GM12864 (cell line): ENCODE measurements around the gene TSPAN14.
"Not testable (repeated sequence)": the region's sequence is repeated elsewhere in the genome, so short reads cannot be mapped to it uniquely, and the experiment has no call there.

Experiments
- DNase-seq: peaks from one replicate; pipeline ENCODE4 v3.0.0-alpha.2; 2011; ENCODE audit warnings: low read depth
- H3K4me3 ChIP-seq: 2 replicates; pipeline ENCODE4 v1.5.1; 2011; ENCODE audit warnings: mild to moderate bottlenecking, low read depth, low read length, control low read depth
- TF ChIP-seq, protein P1 (sequence below): IDR thresholded peaks from 2 replicates; pipeline ENCODE4 v1.5.1; 2011; ENCODE audit warnings: low read depth, mild to moderate bottlenecking, moderate library complexity, low read length, control low read depth, inconsistent platforms; ENCODE audit errors: missing control alignments

The TSPAN14 gene

DNA sequence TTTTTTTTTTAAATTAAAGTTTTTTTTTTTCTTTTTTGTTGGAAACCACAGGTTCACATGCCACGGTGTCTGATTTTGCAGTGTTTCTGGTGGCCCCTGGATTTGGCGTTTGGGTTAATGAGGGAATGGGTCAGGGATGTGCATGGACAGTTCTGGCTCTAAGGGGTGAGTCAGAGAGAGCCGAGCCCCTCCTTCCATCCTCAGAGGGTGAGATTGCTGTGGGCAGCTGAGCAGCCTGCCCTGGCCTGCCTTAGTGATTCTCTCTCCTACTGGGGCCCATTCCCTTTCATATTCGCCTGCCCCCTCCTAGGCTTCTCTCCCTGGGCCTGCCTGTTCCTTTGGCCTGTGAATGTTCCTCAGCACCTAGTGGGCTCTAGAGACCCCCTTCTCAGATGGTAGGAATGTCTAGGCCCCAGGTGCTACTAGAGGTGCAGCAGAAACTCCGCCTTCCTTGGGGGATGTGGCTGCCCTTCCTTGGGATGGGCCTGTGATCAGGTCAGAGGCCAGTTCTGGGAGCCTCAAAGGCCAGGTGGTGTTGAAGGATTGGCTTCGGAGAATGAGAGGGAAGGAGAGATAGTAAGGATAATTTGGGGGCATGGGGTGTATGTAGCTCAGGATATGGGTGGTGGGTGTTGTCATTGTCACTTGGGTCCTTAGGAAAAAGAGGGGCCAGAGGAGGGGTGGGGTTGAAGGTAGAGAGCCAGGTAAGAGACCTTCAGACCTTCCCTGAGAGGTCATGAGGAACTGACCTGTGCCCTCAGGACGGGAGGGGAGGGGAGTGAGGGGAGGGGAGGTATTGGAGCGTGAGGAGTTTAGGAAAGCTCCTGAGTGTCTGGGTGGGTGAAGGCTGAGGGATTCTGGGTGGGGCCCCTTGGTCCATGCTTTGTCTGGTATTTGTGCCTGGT, 19.8 kb downstream of the TSPAN14 start:
- DNase-seq: no peak
- H3K4me3 ChIP-seq: no peak overlapping the region
- TF ChIP-seq, protein P1, sequence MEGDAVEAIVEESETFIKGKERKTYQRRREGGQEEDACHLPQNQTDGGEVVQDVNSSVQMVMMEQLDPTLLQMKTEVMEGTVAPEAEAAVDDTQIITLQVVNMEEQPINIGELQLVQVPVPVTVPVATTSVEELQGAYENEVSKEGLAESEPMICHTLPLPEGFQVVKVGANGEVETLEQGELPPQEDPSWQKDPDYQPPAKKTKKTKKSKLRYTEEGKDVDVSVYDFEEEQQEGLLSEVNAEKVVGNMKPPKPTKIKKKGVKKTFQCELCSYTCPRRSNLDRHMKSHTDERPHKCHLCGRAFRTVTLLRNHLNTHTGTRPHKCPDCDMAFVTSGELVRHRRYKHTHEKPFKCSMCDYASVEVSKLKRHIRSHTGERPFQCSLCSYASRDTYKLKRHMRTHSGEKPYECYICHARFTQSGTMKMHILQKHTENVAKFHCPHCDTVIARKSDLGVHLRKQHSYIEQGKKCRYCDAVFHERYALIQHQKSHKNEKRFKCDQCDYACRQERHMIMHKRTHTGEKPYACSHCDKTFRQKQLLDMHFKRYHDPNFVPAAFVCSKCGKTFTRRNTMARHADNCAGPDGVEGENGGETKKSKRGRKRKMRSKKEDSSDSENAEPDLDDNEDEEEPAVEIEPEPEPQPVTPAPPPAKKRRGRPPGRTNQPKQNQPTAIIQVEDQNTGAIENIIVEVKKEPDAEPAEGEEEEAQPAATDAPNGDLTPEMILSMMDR: no peak

DNA sequence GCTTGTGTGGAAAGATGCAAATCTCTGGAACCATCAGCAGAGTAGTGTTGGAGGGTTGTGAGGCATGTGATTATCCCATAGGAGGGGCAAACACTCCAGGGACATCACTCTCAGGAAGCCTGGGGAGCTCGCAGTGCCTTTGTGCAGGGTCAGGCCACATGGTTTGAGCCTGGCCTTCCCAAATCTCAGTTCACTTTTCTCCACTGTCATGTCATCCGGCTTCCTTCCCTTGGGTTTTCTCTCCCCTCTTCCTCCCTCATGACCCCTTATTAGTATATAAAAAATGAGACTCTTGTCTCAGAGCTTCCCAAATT, 20.4 kb downstream of the TSPAN14 start:
- DNase-seq: no peak
- H3K4me3 ChIP-seq: no peak overlapping the region
- TF ChIP-seq, protein P1: no peak

DNA sequence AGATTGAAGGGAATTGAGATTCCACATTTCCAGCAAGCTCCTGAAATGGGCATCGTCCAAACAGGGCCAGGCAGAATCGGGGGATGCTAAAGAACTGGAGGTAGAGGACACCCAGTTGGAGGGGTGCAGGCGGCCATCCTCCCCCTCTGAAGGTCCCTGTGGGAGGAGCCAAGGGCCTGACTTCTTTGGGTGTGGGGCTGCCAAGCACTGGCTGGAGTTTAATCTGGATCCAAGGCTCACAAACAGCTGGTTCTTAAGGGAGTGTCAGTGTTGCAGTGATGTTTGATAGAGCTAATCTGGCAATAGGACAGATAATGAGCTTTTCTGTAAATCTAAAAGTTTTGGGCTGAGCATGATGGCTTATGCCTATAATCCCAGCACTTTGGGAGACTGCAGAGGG, 20.8 kb downstream of the TSPAN14 start:
- TF ChIP-seq, protein P1: no peak
- no peak overlapping the region for H3K4me3 ChIP-seq
- DNase-seq: no peak

DNA sequence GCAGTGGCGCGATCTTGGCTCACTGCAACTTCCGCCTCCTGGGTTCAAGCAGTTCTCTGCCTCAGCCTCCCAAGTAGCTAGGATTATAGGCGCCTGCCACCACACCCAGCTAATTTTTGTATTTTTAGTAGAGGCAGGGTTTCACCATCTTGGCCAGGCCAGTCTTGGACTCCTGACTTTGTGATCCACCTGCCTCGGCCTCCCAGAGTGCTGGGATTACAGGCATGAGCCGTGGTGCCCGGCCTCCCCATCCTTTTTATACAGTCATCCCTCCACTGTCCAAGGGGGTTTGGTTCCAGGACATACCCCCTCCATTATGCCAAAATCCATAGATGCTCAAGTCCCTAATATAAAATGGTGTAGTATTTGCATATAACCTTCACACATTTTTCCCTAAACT, 21.5 kb downstream of the TSPAN14 start:
- not testable (repeated sequence) for DNase-seq, H3K4me3 ChIP-seq

DNA sequence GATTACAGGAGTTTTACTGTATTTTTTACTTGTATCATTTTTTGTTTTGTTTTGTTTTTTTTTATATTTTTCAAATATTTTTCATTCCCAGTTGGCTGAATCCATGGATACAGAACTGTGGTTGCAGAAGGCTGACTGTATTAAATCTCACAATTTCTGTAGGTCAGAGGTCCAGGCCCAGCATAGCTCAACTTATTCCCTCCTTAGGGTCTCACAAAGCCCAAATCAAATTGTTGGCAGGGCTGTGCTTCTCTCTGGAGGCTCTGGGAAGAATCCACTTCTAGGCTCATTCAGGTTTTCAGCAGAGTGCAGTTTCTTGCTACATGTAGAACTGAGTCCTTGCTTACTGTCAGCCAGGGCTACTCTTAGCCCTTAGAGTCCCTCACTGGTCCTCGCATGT, 22.6 kb downstream of the TSPAN14 start:
- no peak for DNase-seq
- H3K4me3 ChIP-seq: no peak overlapping the region
- TF ChIP-seq, protein P1: no peak

DNA sequence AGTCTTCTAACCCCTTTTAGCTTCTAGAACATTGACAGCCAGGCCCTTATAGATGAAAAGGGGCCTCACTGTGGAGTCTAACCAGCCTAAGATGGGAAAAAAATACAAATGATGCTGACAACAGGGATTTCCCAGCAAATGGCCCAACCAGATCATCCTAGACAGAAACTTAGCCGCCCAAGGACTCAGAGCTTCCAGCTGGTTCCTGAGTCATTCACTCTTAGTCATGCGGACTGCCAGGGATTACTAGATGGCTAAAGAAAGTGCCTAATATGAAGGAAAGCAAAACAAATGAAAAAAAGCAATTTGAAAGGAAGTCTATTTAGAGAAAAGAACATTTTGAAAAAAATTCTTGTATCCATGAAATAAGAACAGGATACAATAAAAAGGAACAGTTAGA, 23.7 kb downstream of the TSPAN14 start:
- no peak overlapping the region for H3K4me3 ChIP-seq
- no peak for DNase-seq
- TF ChIP-seq, protein P1: no peak

DNA sequence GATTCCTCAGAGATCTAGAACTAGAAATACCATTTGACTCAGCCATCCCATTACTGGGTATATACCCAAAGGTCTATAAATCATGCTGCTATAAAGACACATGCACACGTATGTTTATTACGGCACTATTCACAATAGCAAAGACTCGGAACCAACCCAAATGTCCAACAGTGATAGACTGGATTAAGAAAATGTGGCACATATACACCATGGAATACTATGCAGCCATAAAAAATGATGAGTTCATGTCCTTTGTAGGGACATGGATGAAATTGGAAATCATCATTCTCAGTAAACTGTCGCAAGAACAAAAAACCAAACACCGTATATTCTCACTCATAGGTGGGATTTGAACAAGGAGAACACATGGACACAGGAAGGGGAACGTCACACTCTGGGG, 26.3 kb downstream of the TSPAN14 start:
- not testable (repeated sequence) for H3K4me3 ChIP-seq, DNase-seq

DNA sequence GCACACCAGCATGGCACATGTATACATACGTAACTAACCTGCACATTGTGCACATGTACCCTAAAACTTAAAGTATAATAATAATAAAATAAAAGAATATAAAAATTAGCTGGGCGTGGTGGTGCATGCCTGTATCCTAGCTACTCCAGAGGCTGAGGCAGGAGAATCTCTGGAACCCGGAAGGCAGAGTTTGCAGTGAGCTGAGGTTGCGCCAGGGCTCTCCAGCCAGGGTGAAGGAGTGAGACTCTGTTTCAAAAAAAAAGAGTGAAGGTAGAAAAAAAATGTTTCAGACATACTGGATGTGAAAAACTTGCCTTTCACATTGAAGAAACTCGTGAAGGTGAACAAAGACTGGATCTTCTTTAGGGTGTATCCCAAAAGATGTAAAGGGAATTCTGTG, 26.7 kb downstream of the TSPAN14 start:
- TF ChIP-seq, protein P1: no peak
- H3K4me3 ChIP-seq: no peak overlapping the region
- DNase-seq: no peak
